Measurements from ENCODE around the gene PPFIBP1. TPM values are rescaled to one million over a fixed set of nuclear protein-coding genes. Genes with fewer than 3 reads are reported as not detected.

PPFIBP1 gene
- total and polyA plus RNA-seq, 9 of the 15 experiments (the other 6 are each of a cell fraction or from before 2014, with no cell fraction given), result 0.46 to 3.5 (median 1.8) TPM

GRCh38 chr12:27573972-27574371 is 50.0 kb downstream of the PPFIBP1 start:
- Histone ChIP-seq H3K79me2 (ENCODE audit: control insufficient read depth, insufficient read depth, low read length) (no peaks in the 10 kb centered on the region), H3K4me2 (ENCODE audit: insufficient read depth, low read length) (no peak overlapping the region), H3K27me3 (ENCODE audit: control insufficient read depth in 2 of 2, insufficient read depth in 2 of 2, low read length in 2 of 2) (no peaks in the 10 kb centered on the region; a peak in 1 of 5 replicates), H3K9ac (ENCODE audit: insufficient read depth in 1 of 2, low read depth in 2 of 2, low read length in 2 of 2) (no peak overlapping the region), H4K20me1 (replicated peaks; ENCODE audit: control insufficient read depth, insufficient read depth, low read length) (no peaks in the 10 kb centered on the region), H3K4me1 (replicated peaks in 1 of 2; ENCODE audit: control insufficient read depth in 2 of 2, insufficient read depth in 2 of 2, low read length in 2 of 2) (no peaks in the 10 kb centered on the region), H3K4me3 (no peak overlapping the region), H3K9me1 (ENCODE audit: control insufficient read depth, insufficient read depth, low read length) (no peaks in the 10 kb centered on the region), H3K27ac (ENCODE audit: extremely low read depth, low read depth, low read length) (no peak overlapping the region), H2AFZ (ENCODE audit: low read depth, low read length) (no peak overlapping the region), H3K9me3 (replicated peaks; ENCODE audit: control insufficient read depth, insufficient read depth, low read depth, low read length) (no peaks in the 10 kb centered on the region), H3K36me3 (ENCODE audit: control insufficient read depth, insufficient read depth, low read length) (no peaks in the 10 kb centered on the region)
- 0% methylated on average over 3 of the region's 3 CpGs for WGBS (ENCODE audit: insufficient coverage, low coverage, missing lambda C conversion rate)
- BruUV-seq (replicated peaks), result no TSS peak
- no peak for ATAC-seq
- POLR2A ChIA-PET, result no interaction called here
- CTCF ChIA-PET (ENCODE audit: low intra/inter-chr PET ratio), result no interaction called here
- intact Hi-C loops (cut with micrococcal nuclease), result no loop called here
- no peak for FAIRE-seq
- peak; percentile 39; the same call in 1 of the 2 replicates for TF ChIP-seq FOSL1 (tag; conservative IDR thresholded peaks at IDR 0.05)
- TF ChIP-seq CAMTA2 (CRISPR knock-in tag; conservative IDR thresholded peaks at IDR 0.05), result no peak
- DNase-seq (ENCODE audit: extremely low read depth in 1 of 4, low spot score in 3 of 4), result no peak
- in situ Hi-C loops (cut with MboI), result no loop called here

- POLR2A ChIA-PET, result no interaction called here
- Histone ChIP-seq H3K27me3 (ENCODE audit: control insufficient read depth in 2 of 2, insufficient read depth in 2 of 2, low read length in 2 of 2) (no peaks in the 10 kb centered on the region; a peak in 1 of 5 replicates), H3K36me3 (ENCODE audit: control insufficient read depth, insufficient read depth, low read length) (no peaks in the 10 kb centered on the region), H3K79me2 (ENCODE audit: control insufficient read depth, insufficient read depth, low read length) (no peaks in the 10 kb centered on the region), H3K9me3 (replicated peaks; ENCODE audit: control insufficient read depth, insufficient read depth, low read depth, low read length) (no peaks in the 10 kb centered on the region), H2AFZ (ENCODE audit: low read depth, low read length) (no peak overlapping the region), H3K4me2 (ENCODE audit: insufficient read depth, low read length) (no peak overlapping the region), H4K20me1 (replicated peaks; ENCODE audit: control insufficient read depth, insufficient read depth, low read length) (no peaks in the 10 kb centered on the region), H3K4me3 (no peak overlapping the region), H3K4me1 (replicated peaks in 1 of 2; ENCODE audit: control insufficient read depth in 2 of 2, insufficient read depth in 2 of 2, low read length in 2 of 2) (no peaks in the 10 kb centered on the region), H3K9me1 (ENCODE audit: control insufficient read depth, insufficient read depth, low read length) (no peaks in the 10 kb centered on the region), H3K27ac (ENCODE audit: extremely low read depth, low read depth, low read length) (no peak overlapping the region), H3K9ac (ENCODE audit: insufficient read depth in 1 of 2, low read depth in 2 of 2, low read length in 2 of 2) (no peak overlapping the region)
- in situ Hi-C loops (cut with MboI), result no loop called here
- intact Hi-C loops (cut with micrococcal nuclease), result no loop called here
- no peak for FAIRE-seq
- CTCF ChIA-PET (ENCODE audit: low intra/inter-chr PET ratio), result no interaction called here
- no peak for DNase-seq (ENCODE audit: extremely low read depth in 1 of 4, low spot score in 3 of 4)
- no TSS peak for BruUV-seq (replicated peaks)
- no peak for ATAC-seq
- TF ChIP-seq BHLHE40 (IDR thresholded peaks at IDR 0.05; ENCODE audit: low read length), result no peak
- TF ChIP-seq MED1 (CRISPR knock-in tag; IDR thresholded peaks at IDR 0.05; ENCODE audit: borderline replicate concordance), result no peak
- TF ChIP-seq MEF2D (tag; conservative IDR thresholded peaks at IDR 0.05; ENCODE audit: low read depth), result no peak
- no peak for TF ChIP-seq RERE (CRISPR knock-in tag; IDR thresholded peaks at IDR 0.05; ENCODE audit: borderline replicate concordance)
- no peak for TF ChIP-seq TFAM (CRISPR knock-in tag; conservative IDR thresholded peaks at IDR 0.05)
- TF ChIP-seq ZBTB17 (CRISPR knock-in tag; IDR thresholded peaks at IDR 0.05), result no peak
- TF ChIP-seq ZNF586 (CRISPR knock-in tag; conservative IDR thresholded peaks at IDR 0.05), result no peak
- no peak for TF ChIP-seq RFX7 (CRISPR knock-in tag; IDR thresholded peaks at IDR 0.05)
These were observed 51.2 kb downstream of the PPFIBP1 start for GRCh38 chr12:27575090-27575761.

All from K562 (cell line).